ENCODE measurements around the gene ZSWIM6.

The ZSWIM6 gene

DNA sequence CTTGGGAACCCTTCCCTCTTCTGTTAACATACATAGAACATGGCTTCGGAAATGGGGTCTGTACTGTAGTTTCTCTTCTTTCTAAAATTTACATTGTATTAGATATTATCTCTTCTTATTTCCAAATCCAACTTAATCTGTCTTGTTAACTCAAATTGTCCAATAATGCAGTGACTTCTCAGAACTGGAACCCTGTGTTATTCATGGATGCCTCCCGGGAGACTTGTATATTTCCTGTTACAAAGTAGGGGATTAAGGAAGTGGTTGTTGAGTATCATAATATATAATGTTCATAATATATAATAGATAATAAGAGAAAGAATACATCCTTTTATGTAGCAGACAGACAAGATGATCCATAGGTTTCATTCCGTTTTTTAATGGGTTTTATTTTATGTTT, 128.4 kb downstream of the ZSWIM6 start:
- H3K4me2 ChIP-seq (ENCODE audit: low read depth, low read length), result no peak overlapping the region
- no peaks in the 10 kb centered on the region for H3K27me3 ChIP-seq (replicated peaks; ENCODE audit: insufficient read depth, low read length)
- no peaks in the 10 kb centered on the region for H3F3A ChIP-seq (ENCODE audit: insufficient read depth, low read length)
- no peak for TF ChIP-seq EZH2phosphoT487 (IDR thresholded peaks at IDR 0.05; ENCODE audit: low read length)
- TF ChIP-seq EZH2 (optimal IDR thresholded peaks at IDR 0.05; ENCODE audit: low read depth, low read length), result no peak
- TF ChIP-seq CTCF (IDR thresholded peaks at IDR 0.05; ENCODE audit: low read length), result no peak
- no peaks in the 10 kb centered on the region for H3K36me3 ChIP-seq (replicated peaks; ENCODE audit: insufficient read depth, low read length)
- no peaks in the 10 kb centered on the region for H4K20me1 ChIP-seq (ENCODE audit: insufficient read depth, low read length)
- H3K9me2 ChIP-seq (replicated peaks; ENCODE audit: insufficient read depth, low read length), result no peaks in the 10 kb centered on the region
- no peak overlapping the region for H2AFZ ChIP-seq (ENCODE audit: low read length)
- no peak overlapping the region for H3K9ac ChIP-seq (ENCODE audit: low read length)
- H3K4me3 ChIP-seq (ENCODE audit: low read length), result no peak overlapping the region
- H3K27ac ChIP-seq (ENCODE audit: low read length), result no peak overlapping the region
- DNase-seq, result no peak
- peaks cover 5% of the 10 kb centered on the region; the same call in 1 of the 2 replicates for H3K79me2 ChIP-seq (ENCODE audit: low read length)
- no peaks in the 10 kb centered on the region for H3K9me3 ChIP-seq (replicated peaks; ENCODE audit: insufficient read depth, low read length)
- no peaks in the 10 kb centered on the region for H3K4me1 ChIP-seq (ENCODE audit: low read length)

DNA sequence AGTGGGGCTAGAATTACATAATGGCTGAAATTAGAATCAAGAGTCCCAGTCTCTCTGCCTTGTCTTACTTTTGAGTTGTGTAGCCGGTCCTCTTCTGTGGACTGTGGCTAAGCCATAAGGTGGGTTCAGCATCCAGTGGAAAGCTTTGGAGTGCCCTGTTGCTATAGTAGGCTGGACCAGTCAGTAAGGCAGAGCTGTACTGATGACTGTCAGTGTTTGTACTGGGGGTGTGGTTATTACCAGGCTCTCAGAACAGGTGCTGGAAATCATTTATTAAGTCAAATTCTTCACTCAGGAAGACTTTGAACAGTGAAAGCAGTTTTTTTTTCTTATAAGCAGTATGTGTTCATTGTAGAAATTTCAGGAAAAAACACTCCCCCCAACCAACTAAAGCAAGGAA, 129.4 kb downstream of the ZSWIM6 start:
- Histone ChIP-seq H3K9me3 (replicated peaks; ENCODE audit: insufficient read depth, low read length) (no peaks in the 10 kb centered on the region), H3K4me3 (ENCODE audit: low read length) (no peak overlapping the region), H3F3A (ENCODE audit: insufficient read depth, low read length) (no peaks in the 10 kb centered on the region), H3K27me3 (replicated peaks; ENCODE audit: insufficient read depth, low read length) (no peaks in the 10 kb centered on the region), H3K4me2 (ENCODE audit: low read depth, low read length) (no peak overlapping the region), H4K20me1 (ENCODE audit: insufficient read depth, low read length) (no peaks in the 10 kb centered on the region), H3K36me3 (replicated peaks; ENCODE audit: insufficient read depth, low read length) (no peaks in the 10 kb centered on the region), H3K4me1 (ENCODE audit: low read length) (no peaks in the 10 kb centered on the region), H2AFZ (ENCODE audit: low read length) (no peak overlapping the region), H3K9ac (ENCODE audit: low read length) (no peak overlapping the region), H3K27ac (ENCODE audit: low read length) (no peak overlapping the region), H3K9me2 (replicated peaks; ENCODE audit: insufficient read depth, low read length) (no peaks in the 10 kb centered on the region), H3K79me2 (ENCODE audit: low read length) (peaks cover 5% of the 10 kb centered on the region; the same call in 1 of the 2 replicates)
- TF ChIP-seq EZH2phosphoT487 (IDR thresholded peaks at IDR 0.05; ENCODE audit: low read length) (no peak), EZH2 (optimal IDR thresholded peaks at IDR 0.05; ENCODE audit: low read depth, low read length) (no peak), CTCF (IDR thresholded peaks at IDR 0.05; ENCODE audit: low read length) (no peak)
- DNase-seq, result no peak

DNA sequence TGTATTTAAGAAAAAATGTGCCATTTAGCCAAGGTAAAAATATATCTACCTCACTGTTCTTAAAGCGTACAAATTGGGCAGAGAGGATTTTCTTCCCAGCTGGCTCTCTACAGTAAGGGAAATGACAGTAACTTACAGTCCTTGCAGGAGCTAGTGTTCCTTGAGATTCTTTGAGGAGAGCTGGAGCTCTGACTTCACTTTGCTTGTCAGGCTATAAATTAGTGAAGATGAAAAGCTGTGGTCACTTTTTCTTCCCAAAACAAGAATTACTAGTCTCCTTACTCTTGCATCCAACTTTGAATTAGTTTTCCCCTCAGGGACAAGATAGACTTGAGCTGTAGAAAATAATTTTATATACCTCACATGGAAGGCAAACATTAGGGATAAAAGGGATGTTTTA, 129.9 kb downstream of the ZSWIM6 start:
- H3K27ac ChIP-seq (ENCODE audit: low read length), result no peak overlapping the region
- no peak overlapping the region for H3K9ac ChIP-seq (ENCODE audit: low read length)
- H2AFZ ChIP-seq (ENCODE audit: low read length), result no peak overlapping the region
- H3F3A ChIP-seq (ENCODE audit: insufficient read depth, low read length), result no peaks in the 10 kb centered on the region
- TF ChIP-seq CTCF (IDR thresholded peaks at IDR 0.05; ENCODE audit: low read length) (no peak), EZH2 (optimal IDR thresholded peaks at IDR 0.05; ENCODE audit: low read depth, low read length) (no peak), EZH2phosphoT487 (IDR thresholded peaks at IDR 0.05; ENCODE audit: low read length) (no peak)
- H3K9me3 ChIP-seq (replicated peaks; ENCODE audit: insufficient read depth, low read length), result no peaks in the 10 kb centered on the region
- no peaks in the 10 kb centered on the region for H3K4me1 ChIP-seq (ENCODE audit: low read length)
- no peaks in the 10 kb centered on the region for H3K27me3 ChIP-seq (replicated peaks; ENCODE audit: insufficient read depth, low read length)
- H3K4me3 ChIP-seq (ENCODE audit: low read length), result no peak overlapping the region
- DNase-seq, result no peak
- no peaks in the 10 kb centered on the region for H3K9me2 ChIP-seq (replicated peaks; ENCODE audit: insufficient read depth, low read length)
- no peaks in the 10 kb centered on the region for H3K36me3 ChIP-seq (replicated peaks; ENCODE audit: insufficient read depth, low read length)
- no peak overlapping the region for H3K4me2 ChIP-seq (ENCODE audit: low read depth, low read length)
- peaks cover 5% of the 10 kb centered on the region; the same call in 1 of the 2 replicates for H3K79me2 ChIP-seq (ENCODE audit: low read length)
- no peaks in the 10 kb centered on the region for H4K20me1 ChIP-seq (ENCODE audit: insufficient read depth, low read length)
